Esophagus (tissue), 2 donors: Measurements from ENCODE around the gene STARD13. TPM values are rescaled to one million over a fixed set of nuclear protein-coding genes. Genes with fewer than 3 reads are reported as not detected.
A peak's percentile ranks its signal among the peaks of the same experiment; 100 is the strongest.

Experiments used
- H3K27ac ChIP-seq, 2 donors: one replicate each; pipeline ENCODE4 v1.5.1; 2013; ENCODE audit warnings: low read depth in 2 of 2, mild to moderate bottlenecking in 2 of 2, inconsistent platforms in 1 of 2, low read length in 1 of 2, moderate library complexity in 1 of 2
- H3K27me3 ChIP-seq, 2 donors: one replicate each; pipeline ENCODE4 v1.6.1; 2013; ENCODE audit warnings: low read length in 2 of 2, control low read depth in 1 of 2, mild to moderate bottlenecking in 1 of 2; ENCODE audit not compliant: insufficient read depth in 2 of 2, control insufficient read depth in 1 of 2
- H3K36me3 ChIP-seq, 2 donors: one replicate each; pipeline ENCODE4 v1.6.1; 2013; ENCODE audit warnings: low read length in 1 of 2; ENCODE audit not compliant: control insufficient read depth in 2 of 2, insufficient read depth in 2 of 2
- H3K4me1 ChIP-seq, 2 donors: one replicate each; pipeline ENCODE4 v1.6.1; 2013; ENCODE audit warnings: low read length in 1 of 2; ENCODE audit not compliant: control insufficient read depth in 2 of 2, insufficient read depth in 2 of 2
- H3K4me3 ChIP-seq, 2 donors: one replicate each; pipeline ENCODE4 v1.5.1; 2013; ENCODE audit warnings: low read length in 2 of 2, mild to moderate bottlenecking in 2 of 2, low read depth in 1 of 2, moderate library complexity in 1 of 2
- H3K9me3 ChIP-seq, 2 donors: one replicate each; pipeline ENCODE4 v1.6.1; 2013; ENCODE audit warnings: mild to moderate bottlenecking in 2 of 2, low read depth in 1 of 2, low read length in 1 of 2, moderate library complexity in 1 of 2; ENCODE audit not compliant: control insufficient read depth in 2 of 2, insufficient read depth in 1 of 2
- WGBS, 2 donors: extraction: QIAGEN DNeasy Blood & Tissue Kit; methylation state at CpG; one replicate each; pipeline ENCODE4 v1.1.7; 2013; 5-methylcytosine and 5-hydroxymethylcytosine counted together
- polyA plus RNA-seq, 2 donors: library from polyadenylated mRNA; stranded (reverse); fragments of 200-250 nt; gene quantifications; one replicate each; pipeline ENCODE4 v1.2.3, GENCODE V29; 2013
- donor health status: healthy with polysubstance abuse.
- donor health status: Bipolar disorder and iron deficiency.

STARD13 gene
- polyA plus RNA-seq, 2 donors, result 1.6 to 3.0 TPM

DNA sequence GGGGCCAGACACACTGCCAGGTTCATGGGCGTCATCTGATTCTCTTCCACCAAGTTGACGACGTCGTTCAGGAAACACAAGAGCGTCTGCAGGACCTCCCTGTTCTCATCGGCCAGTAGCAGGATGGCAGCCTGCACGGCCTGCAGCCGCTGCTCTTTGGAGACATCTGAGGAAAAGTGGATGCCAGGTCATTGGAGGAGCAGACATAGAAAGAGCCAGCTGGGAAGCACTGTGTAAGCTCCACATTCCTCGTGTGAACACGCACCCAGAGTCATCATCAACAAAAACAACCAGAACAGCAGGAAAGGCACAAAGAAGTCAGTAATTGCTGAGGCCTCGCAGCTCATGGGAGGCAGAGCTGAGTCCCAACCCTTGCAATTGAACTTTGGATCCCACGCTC is 172.8 kb downstream of the STARD13 start:
- peaks cover 5 to 8% of the 10 kb centered on the region in 2 donors for H3K36me3 ChIP-seq

GRCh38 chr13:33111414-33112110 is 174.0 kb downstream of the STARD13 start:
- no peaks in the 10 kb centered on the region for H3K27me3 ChIP-seq
- H3K27ac ChIP-seq, result peak overlapping the region in 1 of 2 donors; percentile 35
- peaks cover 5 to 7% of the 10 kb centered on the region in 2 donors for H3K4me1 ChIP-seq
- no peak overlapping the region for H3K4me3 ChIP-seq
- WGBS, 2 donors, result 48 to 61% methylated on average over 9 of the region's 9 CpGs
- H3K9me3 ChIP-seq, result no peaks in the 10 kb centered on the region
- H3K36me3 ChIP-seq, result peaks cover 5 to 8% of the 10 kb centered on the region in 2 donors

More for the DNA sequence above, 172.8 kb downstream of the STARD13 start:
- Histone ChIP-seq H3K27ac (peak overlapping the region; percentile 8 to 59), H3K4me1 (peaks cover 5 to 7% of the 10 kb centered on the region in 2 donors), H3K9me3 (no peaks in the 10 kb centered on the region), H3K4me3 (no peak overlapping the region), H3K27me3 (no peaks in the 10 kb centered on the region)
- 79 to 83% methylated on average over 12 of the region's 12 CpGs for WGBS, 2 donors

DNA sequence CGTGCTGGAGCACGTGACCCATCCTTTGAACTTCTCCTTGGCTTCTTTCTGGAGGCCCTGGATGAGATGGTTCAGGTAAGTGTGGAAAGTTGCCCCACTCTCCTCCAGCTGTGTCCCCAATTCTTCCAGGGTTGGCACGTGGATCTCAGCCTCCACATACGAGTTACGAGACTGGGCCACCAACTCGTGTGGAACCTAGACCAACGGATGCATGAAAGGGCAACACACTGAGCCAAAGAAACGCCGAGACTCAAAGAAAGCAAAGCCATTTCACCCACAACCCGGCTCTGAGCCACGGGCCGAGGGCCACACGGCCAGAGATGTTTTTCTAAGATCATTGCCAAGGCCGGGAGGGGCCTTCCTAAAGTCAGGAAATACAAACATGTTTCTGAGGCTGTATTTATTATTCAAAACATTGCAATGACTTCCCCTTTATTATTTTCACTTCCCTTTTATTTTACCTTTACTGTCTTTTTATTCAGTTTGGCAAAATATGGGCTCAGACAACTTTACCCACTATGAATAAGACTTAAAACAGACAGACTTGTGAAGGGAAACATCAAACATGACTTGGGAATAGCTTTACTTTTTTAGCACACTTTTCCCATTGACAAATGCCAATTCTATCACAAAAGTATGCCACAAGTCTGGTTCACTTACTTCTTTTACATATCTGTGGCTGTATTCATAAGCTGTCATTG is 174.7 kb downstream of the STARD13 start:
- Histone ChIP-seq H3K9me3 (no peaks in the 10 kb centered on the region), H3K27ac (peak overlapping the region; percentile 47 to 78), H3K4me1 (peaks cover 5 to 7% of the 10 kb centered on the region in 2 donors), H3K27me3 (no peaks in the 10 kb centered on the region), H3K4me3 (no peak overlapping the region), H3K36me3 (peaks cover 2 to 11% of the 10 kb centered on the region in 2 donors)
- 39 to 54% methylated on average over 14 of the region's 14 CpGs for WGBS, 2 donors

- H3K27ac ChIP-seq, result peak overlapping the region; percentile 47 to 78
- peaks cover 5 to 13% of the 10 kb centered on the region in 2 donors for H3K36me3 ChIP-seq
- no peaks in the 10 kb centered on the region for H3K27me3 ChIP-seq
- peaks cover 5 to 7% of the 10 kb centered on the region in 2 donors for H3K4me1 ChIP-seq
- no peak overlapping the region for H3K4me3 ChIP-seq
- 77 to 80% methylated on average over 5 of the region's 5 CpGs for WGBS, 2 donors
- H3K9me3 ChIP-seq, result no peaks in the 10 kb centered on the region
Observed at GRCh38 chr13:33110386-33110712, 175.2 kb downstream of the STARD13 start.

DNA sequence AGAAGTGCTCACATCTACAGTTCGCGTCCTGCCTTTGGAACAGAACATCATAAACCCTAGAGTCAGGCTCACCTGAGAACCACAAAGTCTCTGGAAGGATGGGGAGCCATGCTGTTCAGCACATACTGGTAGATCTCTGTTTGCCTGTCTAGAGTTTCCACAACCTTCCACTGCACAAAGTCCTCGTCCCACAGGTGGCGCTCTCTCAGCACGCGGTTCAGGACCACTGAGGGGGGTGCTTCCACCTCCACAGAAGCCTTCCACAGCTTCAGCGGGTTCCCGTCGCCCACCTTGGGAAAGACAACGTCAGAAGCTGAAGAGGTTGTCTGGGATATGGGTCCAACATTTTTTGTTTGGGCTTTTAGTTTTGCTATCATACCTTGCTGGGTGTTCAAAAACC is 175.8 kb downstream of the STARD13 start:
- 85 to 86% methylated on average over 10 of the region's 10 CpGs for WGBS, 2 donors
- H3K27ac ChIP-seq, result peak overlapping the region; percentile 22 to 67
- no peaks in the 10 kb centered on the region for H3K27me3 ChIP-seq
- H3K36me3 ChIP-seq, result peaks cover 3 to 13% of the 10 kb centered on the region in 2 donors
- no peaks in the 10 kb centered on the region for H3K9me3 ChIP-seq
- peaks cover 5 to 7% of the 10 kb centered on the region in 2 donors for H3K4me1 ChIP-seq
- H3K4me3 ChIP-seq, result no peak overlapping the region

DNA sequence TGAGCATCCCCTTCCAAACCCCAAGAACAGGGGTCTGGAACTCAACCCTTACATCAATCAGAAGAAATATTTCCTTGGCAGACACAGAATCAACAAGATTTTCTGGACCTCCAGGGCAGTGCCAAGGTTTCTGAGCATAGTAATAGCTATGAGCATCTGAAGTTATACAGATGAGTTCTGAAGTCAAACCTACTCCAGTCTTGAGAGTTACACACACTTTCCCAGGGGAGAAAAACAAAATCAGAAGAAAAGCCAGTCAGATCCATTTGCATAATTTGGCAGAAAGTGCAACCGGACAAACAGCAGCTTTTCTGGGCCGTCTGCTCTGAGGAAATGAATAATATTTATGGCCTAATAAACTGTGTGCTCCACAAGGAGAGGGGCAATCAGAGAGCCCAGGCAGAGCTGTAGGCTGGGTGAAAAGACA is 176.3 kb downstream of the STARD13 start:
- H3K36me3 ChIP-seq, result peaks cover 3 to 13% of the 10 kb centered on the region in 2 donors

GRCh38 chr13:33108620-33109019 is 176.9 kb downstream of the STARD13 start:
- Histone ChIP-seq H3K27me3 (no peaks in the 10 kb centered on the region), H3K4me1 (peaks cover 3 to 7% of the 10 kb centered on the region in 2 donors), H3K36me3 (peaks cover 3 to 13% of the 10 kb centered on the region in 2 donors), H3K4me3 (no peak overlapping the region), H3K9me3 (no peaks in the 10 kb centered on the region), H3K27ac (peak overlapping the region; percentile 17 to 53)
- 71 to 86% methylated on average over 5 of the region's 5 CpGs for WGBS, 2 donors

More for the DNA sequence above, 176.3 kb downstream of the STARD13 start:
- WGBS, 2 donors, result 50 to 56% methylated on average over 2 of the region's 2 CpGs
- peak overlapping the region; percentile 3 to 22 for H3K27ac ChIP-seq
- H3K4me1 ChIP-seq, result peaks cover 5 to 7% of the 10 kb centered on the region in 2 donors
- H3K4me3 ChIP-seq, result no peak overlapping the region
- H3K27me3 ChIP-seq, result no peaks in the 10 kb centered on the region
- H3K9me3 ChIP-seq, result no peaks in the 10 kb centered on the region

GRCh38 chr13:33107361-33107760 is 178.2 kb downstream of the STARD13 start:
- 83 to 87% methylated on average over 2 of the region's 2 CpGs for WGBS, 2 donors
- H3K9me3 ChIP-seq, result no peaks in the 10 kb centered on the region
- no peak overlapping the region for H3K4me3 ChIP-seq
- H3K36me3 ChIP-seq, result peaks cover 3 to 11% of the 10 kb centered on the region in 2 donors
- H3K4me1 ChIP-seq, result peaks cover 3 to 5% of the 10 kb centered on the region in 2 donors
- no peaks in the 10 kb centered on the region for H3K27me3 ChIP-seq
- H3K27ac ChIP-seq, result peak overlapping the region in 1 of 2 donors; percentile 15

DNA sequence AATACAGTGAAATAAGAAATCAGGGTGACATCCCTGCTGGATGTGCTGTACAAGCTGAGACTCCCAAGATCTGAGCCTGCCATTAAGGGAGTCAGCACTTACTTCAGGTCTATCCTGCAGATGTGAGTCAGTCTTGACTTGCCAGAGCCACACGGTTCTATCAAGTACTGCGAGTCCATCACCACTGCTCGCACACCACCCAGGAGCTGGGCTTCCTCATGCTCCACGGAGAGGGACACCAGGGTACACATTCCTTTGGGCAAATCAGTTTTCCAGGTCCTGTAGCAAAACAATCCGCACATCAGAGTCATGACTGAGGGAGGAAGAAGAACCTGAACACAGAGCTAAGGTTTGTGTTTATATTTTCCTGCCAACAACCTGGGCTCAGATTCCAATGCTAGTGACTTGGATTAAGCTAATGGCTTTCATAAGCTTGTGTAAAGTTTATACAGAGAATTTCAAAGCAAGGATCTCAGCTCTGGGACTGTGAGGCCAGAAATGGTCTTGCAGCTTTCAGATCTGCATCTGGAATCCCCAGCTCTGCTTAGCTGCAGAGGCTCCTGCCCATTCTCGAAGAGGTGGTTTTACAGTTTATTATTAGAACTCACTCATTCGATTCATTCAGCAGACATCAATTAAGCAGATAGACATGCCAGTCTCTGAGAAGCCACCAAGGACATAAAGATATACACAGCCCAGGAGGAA is 178.7 kb downstream of the STARD13 start:
- Histone ChIP-seq H3K4me3 (no peak overlapping the region), H3K36me3 (peaks cover 3 to 11% of the 10 kb centered on the region in 2 donors), H3K4me1 (peaks cover 3 to 5% of the 10 kb centered on the region in 2 donors), H3K9me3 (no peaks in the 10 kb centered on the region), H3K27me3 (no peaks in the 10 kb centered on the region), H3K27ac (peak overlapping the region; percentile 15 to 43)
- WGBS, 2 donors, result 70 to 73% methylated on average over 7 of the region's 7 CpGs
